Lung (tissue), 11 donors: ENCODE results near the gene AGAP6. TPM values are rescaled to one million over a fixed set of nuclear protein-coding genes. Genes with fewer than 3 reads are reported as not detected.
"Not testable (repeated sequence)": the region's sequence is repeated elsewhere in the genome, so short reads cannot be mapped to it uniquely, and the experiment has no call there.

Source experiments
- ATAC-seq: fragments of 200-7000 bp; cut with Tn5 transposase; one replicate; pipeline ENCODE4 v1.9.1; 2020; ENCODE audit warnings: moderate number of reproducible peaks; ENCODE audit not compliant: insufficient read depth, low FRiP score
- DNase-seq, 3 donors: peaks; one replicate each; pipeline ENCODE4 v3.0.0-alpha.2; 2013 to 2017
- H3K27ac ChIP-seq, 2 donors: one replicate each; pipeline ENCODE4 v1.5.1; 2013; ENCODE audit warnings: mild to moderate bottlenecking in 2 of 2, moderate library complexity in 2 of 2, control low read depth in 1 of 2, inconsistent platforms in 1 of 2, low read depth in 1 of 2, low read length in 1 of 2
- H3K27me3 ChIP-seq, 3 donors: one replicate each; pipeline ENCODE4 v1.5.1; 2013; ENCODE audit warnings: low read length in 2 of 3; ENCODE audit not compliant: control insufficient read depth in 3 of 3, insufficient read depth in 3 of 3
- H3K36me3 ChIP-seq, 4 donors: one replicate each; pipeline ENCODE4 v1.5.1; 2013; ENCODE audit warnings: low read length in 4 of 4, mild to moderate bottlenecking in 1 of 4, moderate library complexity in 1 of 4; ENCODE audit not compliant: control insufficient read depth in 4 of 4, insufficient read depth in 4 of 4
- H3K4me1 ChIP-seq, 5 donors: one replicate each; pipeline ENCODE4 v1.5.1; 2013; ENCODE audit warnings: low read length in 5 of 5, mild to moderate bottlenecking in 2 of 5, moderate library complexity in 1 of 5; ENCODE audit not compliant: control insufficient read depth in 5 of 5, insufficient read depth in 5 of 5
- H3K4me3 ChIP-seq: one replicate; pipeline ENCODE4 v1.5.1; 2013; ENCODE audit warnings: mild to moderate bottlenecking, control low read depth, moderate library complexity
- H3K9ac ChIP-seq, 2 donors: one replicate each; pipeline ENCODE4 v1.5.1; 2013; ENCODE audit warnings: low read length in 2 of 2, control low read depth in 1 of 2; ENCODE audit not compliant: insufficient read depth in 1 of 2
- H3K9me3 ChIP-seq, 4 donors: one replicate each; pipeline ENCODE4 v1.5.1; 2013; ENCODE audit warnings: low read length in 3 of 4, mild to moderate bottlenecking in 1 of 4, moderate library complexity in 1 of 4; ENCODE audit not compliant: control insufficient read depth in 4 of 4, insufficient read depth in 3 of 4
- WGBS, 2 donors: extraction: QIAGEN DNeasy Blood & Tissue Kit; methylation state at CpG; one replicate each; pipeline ENCODE4 v1.1.7; 2013; 5-methylcytosine and 5-hydroxymethylcytosine counted together
- polyA plus RNA-seq, 2 donors: library from polyadenylated mRNA; stranded (reverse); fragments of 200-250 nt; gene quantifications; one replicate each; pipeline ENCODE4 v1.2.1, GENCODE V29; 2013
- small RNA-seq: library from RNA; depleted of rRNA; stranded (forward); fragments of <200 nt; gene quantifications from one replicate; pipeline ENCODE3, GENCODE V24; 2014; ENCODE audit warnings: low replicate concordance
- total RNA-seq, 2 donors: library from RNA; depleted of rRNA in 1 of 2; stranded (reverse); fragments of >200 nt in 1 of 2; gene quantifications; one replicate each; pipeline ENCODE4 v1.2.1, GENCODE V29; 2014 to 2021
- donor health status: Bipolar disorder and iron deficiency.
- donor health status: healthy.
- donor health status: DM: yes; HTN: yes; CAD: no.

Gene AGAP6
- total and polyA plus RNA-seq, 4 donors: 7.7 to 22.0 (median 11.7) TPM

DNA sequence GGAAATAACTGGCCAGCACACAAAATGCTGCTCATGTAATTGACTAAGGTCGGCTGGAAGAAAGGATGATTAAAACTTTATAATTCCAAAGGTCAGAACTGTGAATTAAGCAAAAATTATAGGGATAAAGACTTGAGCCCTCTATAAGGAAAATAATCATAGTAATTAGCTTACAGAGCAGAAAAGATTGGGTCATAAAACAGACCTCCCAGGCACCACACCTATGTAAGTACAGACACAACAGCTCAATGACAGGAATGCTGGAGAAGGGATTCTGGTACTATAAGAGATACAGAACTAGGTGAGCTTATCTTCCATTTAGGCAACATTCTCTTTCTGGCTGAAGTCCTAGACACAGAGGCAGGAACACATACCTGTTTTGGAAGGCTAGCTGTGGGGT is 70.5 kb downstream of the AGAP6 start:
- not testable (repeated sequence) for H3K27me3 ChIP-seq, ATAC-seq, H3K4me1 ChIP-seq, H3K36me3 ChIP-seq, H3K9ac ChIP-seq, H3K27ac ChIP-seq, H3K4me3 ChIP-seq, H3K9me3 ChIP-seq, DNase-seq
- WGBS, 2 donors: 94 to 95% methylated on average over 1 of the region's 1 CpG

DNA sequence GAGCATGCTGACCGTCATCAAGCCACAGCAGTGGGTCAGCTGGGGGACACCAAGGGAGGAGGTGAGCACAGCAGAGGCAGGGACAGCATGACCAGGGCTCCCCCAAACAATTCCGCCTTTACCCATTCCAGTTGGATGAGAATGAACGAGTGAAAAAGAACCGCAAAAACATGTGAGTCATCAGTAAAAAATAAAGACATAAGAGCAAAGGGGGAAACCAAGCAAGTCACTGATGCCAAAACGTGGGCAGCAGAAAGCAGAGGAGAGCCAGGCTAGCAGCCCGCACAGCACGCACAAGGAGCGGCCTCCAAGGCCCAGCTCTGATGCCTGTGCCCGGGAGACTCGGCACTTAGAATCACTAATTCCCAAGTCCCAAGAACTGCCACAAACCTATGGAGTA is 71.7 kb downstream of the AGAP6 start:
- H3K36me3 ChIP-seq, ATAC-seq, H3K4me1 ChIP-seq, H3K9me3 ChIP-seq, DNase-seq, H3K27ac ChIP-seq, H3K4me3 ChIP-seq, H3K9ac ChIP-seq, H3K27me3 ChIP-seq: not testable (repeated sequence)
- WGBS, 2 donors: 87 to 92% methylated on average over 10 of the region's 10 CpGs

Small RNAs within 50 kb of the gene (small RNA-seq; reads per million reads assigned to genes)
- gene RNA5SP317 (not detected), gene SNORA74C-2 (not detected)

Other genes starting within 250 kb of the AGAP6 start
- under 1 TPM; 0.14 to 0.86 TPM for gene OGDHL, start 226.1 kb upstream of the AGAP6 start, total RNA-seq
- under 1 TPM; 0.06 to 0.16 TPM for gene OGDHL, start 226.1 kb upstream of the AGAP6 start, polyA plus RNA-seq
- gene PARG, start 46.4 kb upstream of the AGAP6 start, total RNA-seq: 10 to 100 TPM; 23.2 to 55.7 TPM
- 10 to 100 TPM in 1 of 2 donors, 1 to 10 TPM in 1; 4.9 to 11.1 TPM for gene PARG, start 46.4 kb upstream of the AGAP6 start, polyA plus RNA-seq
- gene TIMM23B, start 46.4 kb upstream of the AGAP6 start, total RNA-seq: 10 to 100 TPM; 19.9 to 21.7 TPM
- gene TIMM23B, start 46.4 kb upstream of the AGAP6 start, polyA plus RNA-seq: 1 to 10 TPM; 8.5 to 9.4 TPM
- gene WASHC2A, start 79.5 kb downstream of the AGAP6 start, total RNA-seq: 10 to 100 TPM; 35.9 to 58.3 TPM
- gene WASHC2A, start 79.5 kb downstream of the AGAP6 start, polyA plus RNA-seq: 10 to 100 TPM; 16.2 to 33.9 TPM